Endothelial cell of umbilical vein (primary cell): Measurements from ENCODE around the gene EID3. TPM values are rescaled to one million over a fixed set of nuclear protein-coding genes. Genes with fewer than 3 reads are reported as not detected.
"Not testable (repeated sequence)": the region's sequence is repeated elsewhere in the genome, so short reads cannot be mapped to it uniquely, and the experiment has no call there.

Experiments
- BruUV-seq: library from RNA; stranded (reverse); fragments of 400-500 nt; replicated peaks from 2 replicates; lab custom pipeline; 2021; lab: Mats Ljungman, UMichigan
- CTCF ChIA-PET: fragments of 300-600, 350-600 bp; sonication (Branson Sonifier 250); formaldehyde crosslinking; loops from one replicate; lab custom pipeline; 2021; ENCODE audit warnings: antibody characterized with exemption, inconsistent platforms; lab: Charles Lee
- POLR2A ChIA-PET: fragments of 300-600, 350-600 bp; sonication (Branson Sonifier 250); formaldehyde crosslinking; loops from one replicate; lab custom pipeline; 2021; ENCODE audit warnings: antibody characterized with exemption, inconsistent platforms; lab: Charles Lee
- DNase-seq: peaks from one replicate; pipeline ENCODE4 v3.0.0-alpha.2; 2011; ENCODE audit warnings: low read depth, low spot score
- FAIRE-seq: peaks from 2 replicates; lab custom pipeline; 2011; peaks lifted over from hg19 to GRCh38; lab: Jason Lieb, UNC
- H2AFZ ChIP-seq: 2 replicates; pipeline ENCODE4 v1.6.0; 2012; ENCODE audit warnings: low read depth, low read length, control low read depth, inconsistent platforms
- H3K27ac ChIP-seq: 2 replicates; pipeline ENCODE4 v1.5.1; 2011; ENCODE audit warnings: low read depth, mild to moderate bottlenecking, control low read depth, low read length, moderate library complexity; ENCODE audit not compliant: insufficient read depth
- H3K27me3 ChIP-seq, 2 experiments: 2 replicates each; pipeline versions ENCODE4 v1.6.0 to v1.6.1; 2011; ENCODE audit warnings: low read length in 2 of 2, mixed read lengths in 1 of 2; ENCODE audit not compliant: control insufficient read depth in 2 of 2, insufficient read depth in 2 of 2
- H3K36me3 ChIP-seq, 2 experiments: 2 replicates in 1 of 2; 3 replicates in 1 of 2; pipeline ENCODE4 v1.5.1; 2011; ENCODE audit warnings: low read length in 2 of 2, mild to moderate bottlenecking in 1 of 2, moderate library complexity in 1 of 2; ENCODE audit not compliant: control insufficient read depth in 2 of 2, insufficient read depth in 2 of 2; ENCODE audit errors: extremely low read depth in 1 of 2
- H3K4me1 ChIP-seq: 3 replicates; pipeline ENCODE4 v1.5.1; 2011; ENCODE audit warnings: mild to moderate bottlenecking, low read length; ENCODE audit not compliant: control insufficient read depth, insufficient read depth; ENCODE audit errors: extremely low read depth
- H3K4me2 ChIP-seq: 2 replicates; pipeline ENCODE4 v1.6.1; 2011; ENCODE audit warnings: low read length, control low read depth, mixed read lengths; ENCODE audit not compliant: insufficient read depth
- H3K4me3 ChIP-seq, 3 experiments: fragments of 200-600 bp in 1 of 3; sonication (generic), shearing (Covaris generic) in 1 of 3; replicated peaks in 1 of 3; 2 replicates each; pipeline ENCODE4 v1.5.1; 2011 to 2016; ENCODE audit warnings: control low read depth in 3 of 3, low read length in 3 of 3, mild to moderate bottlenecking in 2 of 3, inconsistent platforms in 1 of 3, low read depth in 1 of 3, moderate library complexity in 1 of 3; ENCODE audit not compliant: insufficient read depth in 1 of 3
- H3K79me2 ChIP-seq: 2 replicates; pipeline ENCODE4 v1.6.0; 2012; ENCODE audit warnings: low read length, inconsistent platforms; ENCODE audit not compliant: control insufficient read depth, insufficient read depth
- H3K9ac ChIP-seq: replicated peaks from 2 replicates; pipeline ENCODE3; 2011; ENCODE audit warnings: low read length, control low read depth; ENCODE audit not compliant: insufficient read depth; ENCODE audit errors: extremely low read depth
- H3K9me1 ChIP-seq: replicated peaks from 3 replicates; pipeline ENCODE4 v1.6.0; 2011; ENCODE audit warnings: mild to moderate bottlenecking, low read length; ENCODE audit not compliant: control insufficient read depth, insufficient read depth; ENCODE audit errors: extremely low read depth
- H3K9me3 ChIP-seq: replicated peaks from 2 replicates; pipeline ENCODE4 v1.5.1; 2012; ENCODE audit warnings: low read length, inconsistent platforms; ENCODE audit not compliant: control insufficient read depth, insufficient read depth
- H4K20me1 ChIP-seq: replicated peaks from 2 replicates; pipeline ENCODE3; 2011; ENCODE audit warnings: mild to moderate bottlenecking, low read length; ENCODE audit not compliant: control insufficient read depth, insufficient read depth; ENCODE audit errors: extremely low read depth
- CTCF ChIP-seq, 2 donors: IDR thresholded peaks; 1 replicate in 1 of 2; 2 replicates in 1 of 2; pipeline ENCODE4 v1.5.1; 2011; ENCODE audit warnings: low read length in 2 of 2, mild to moderate bottlenecking in 2 of 2, moderate library complexity in 2 of 2, control low read depth in 1 of 2, inconsistent platforms in 1 of 2, low read depth in 1 of 2; ENCODE audit not compliant: insufficient read depth in 1 of 2; ENCODE audit errors: extremely low read depth in 1 of 2
- GATA2 ChIP-seq: IDR thresholded peaks from 2 replicates; pipeline ENCODE4 v1.7.0; 2011; ENCODE audit warnings: low read depth, mild to moderate bottlenecking, moderate library complexity, mixed read lengths, low read length; ENCODE audit not compliant: insufficient read length, insufficient read depth
- JUN ChIP-seq: IDR thresholded peaks from 2 replicates; pipeline ENCODE4 v1.6.1; 2011; ENCODE audit warnings: borderline replicate concordance, low read depth; ENCODE audit not compliant: insufficient read length, insufficient read depth
- MAX ChIP-seq: IDR thresholded peaks from 2 replicates; pipeline ENCODE4 v1.6.1; 2011; ENCODE audit not compliant: insufficient read depth, insufficient read length
- MYC ChIP-seq: IDR thresholded peaks from one replicate; pipeline ENCODE4 v1.6.1; 2011; ENCODE audit warnings: mild to moderate bottlenecking, low read depth, low read length
- dilution Hi-C: fragments of 300-500 bp; cut with MboI; formaldehyde crosslinking; loops from one replicate; pipeline ENCODE4 v1.15.0; 2019; ENCODE audit warnings: low sequenced_read_pairs; ENCODE audit not compliant: extremely low pct_ligation_motif_present
- intact Hi-C: fragments of 100-400 bp; cut with micrococcal nuclease; formaldehyde crosslinking; loops from one replicate; pipeline ENCODE4 v1.10.0; 2022
- polyA plus RNA-seq, 4 experiments: library from polyadenylated mRNA; depleted of rRNA in 3 of 4; stranded (reverse) in 3 of 4; unstranded in 1 of 4; fragments of >200 nt; gene quantifications; 2 replicates each; pipeline versions ENCODE4 v1.2.1 to v1.2.3, GENCODE V29; 2011 to 2012; ENCODE audit warnings: missing spikeins in 1 of 4
- total RNA-seq: library from RNA; stranded (reverse); gene quantifications from 2 replicates; pipeline ENCODE4 v1.2.3, GENCODE V29; 2021

The EID3 gene
- total and polyA plus RNA-seq, 2 donors (not counting 3 experiments of a cell fraction or from before 2014, with no cell fraction given), result 1.5 to 14.5 TPM

- H3K27ac ChIP-seq, result no peak overlapping the region
- dilution Hi-C loops, result no loop called here
- POLR2A ChIA-PET, result no interaction called here
- peaks cover 3% of the 10 kb centered on the region for H4K20me1 ChIP-seq
- H3K9me1 ChIP-seq, result no peaks in the 10 kb centered on the region
- peaks cover 58% of the 10 kb centered on the region for H3K79me2 ChIP-seq
- H3K36me3 ChIP-seq, result peaks cover 22 to 58% of the 10 kb centered on the region in 2 experiments
- intact Hi-C loops, result no loop called here
- CTCF ChIA-PET, result no interaction called here
- H3K4me3 ChIP-seq, result no peak overlapping the region
- DNase-seq, result no peak
- TF ChIP-seq CTCF (IDR thresholded peaks at IDR 0.05; ENCODE audit: extremely low read depth in 1 of 2, insufficient read depth in 1 of 2, low read depth in 1 of 2, low read length in 2 of 2) (no peak), JUN (no peak), MYC (no peak), MAX (no peak), GATA2 (no peak)
- H3K27me3 ChIP-seq, result no peaks in the 10 kb centered on the region
- no peak overlapping the region for H3K4me2 ChIP-seq
- no peak overlapping the region for H2AFZ ChIP-seq
- H3K9ac ChIP-seq, result no peak overlapping the region
- no peaks in the 10 kb centered on the region for H3K4me1 ChIP-seq
- no peaks in the 10 kb centered on the region for H3K9me3 ChIP-seq
- no TSS peak for BruUV-seq
- no peak for FAIRE-seq
Observed at GRCh38 chr12:104331376-104331775, 27.8 kb downstream of the EID3 start.

GRCh38 chr12:104332273-104332672, 28.7 kb downstream of the EID3 start:
- POLR2A ChIA-PET, H3K9me3 ChIP-seq, H3K9me1 ChIP-seq, H3K9ac ChIP-seq, dilution Hi-C loops, CTCF ChIA-PET, H3K4me1 ChIP-seq, DNase-seq, H3K4me2 ChIP-seq, FAIRE-seq, H3K27me3 ChIP-seq, BruUV-seq, intact Hi-C loops, H3K27ac ChIP-seq, H2AFZ ChIP-seq, H3K4me3 ChIP-seq, H4K20me1 ChIP-seq: not testable (repeated sequence)
- Histone ChIP-seq H3K79me2 (peaks cover 62% of the 10 kb centered on the region), H3K36me3 (peaks cover 21 to 60% of the 10 kb centered on the region in 2 experiments)
